Fibroblast of skin of left quadriceps (primary cell): Measurements from ENCODE around the gene PCSK2.

Experiments
- DNase-seq, 2 experiments: peaks; one replicate each; pipeline ENCODE4 v3.0.0-alpha.2; 2013; ENCODE audit warnings: low read depth in 2 of 2

PCSK2 gene

GRCh38 chr20:17479063-17479657 is 252.3 kb downstream of the PCSK2 start:
- no peak for DNase-seq

- DNase-seq, result no peak
These were observed 253.9 kb downstream of the PCSK2 start for GRCh38 chr20:17480696-17481095.

GRCh38 chr20:17481661-17482060 is 254.8 kb downstream of the PCSK2 start:
- no peak for DNase-seq

- no peak for DNase-seq
These were observed 255.7 kb downstream of the PCSK2 start for GRCh38 chr20:17482536-17482935.

GRCh38 chr20:17485017-17485416 is 258.2 kb downstream of the PCSK2 start:
- DNase-seq, result no peak

- DNase-seq, result no peak
These were observed 262.2 kb downstream of the PCSK2 start for GRCh38 chr20:17488916-17489600.

- DNase-seq, result no peak
These were observed 263.7 kb downstream of the PCSK2 start for GRCh38 chr20:17490501-17490900.

GRCh38 chr20:17491041-17491440 is 264.2 kb downstream of the PCSK2 start:
- DNase-seq, result no peak

GRCh38 chr20:17491488-17491887 is 264.6 kb downstream of the PCSK2 start:
- no peak for DNase-seq

GRCh38 chr20:17493173-17493572 is 266.3 kb downstream of the PCSK2 start:
- no peak for DNase-seq

GRCh38 chr20:17494201-17494600 is 267.4 kb downstream of the PCSK2 start:
- DNase-seq, result no peak

GRCh38 chr20:17495826-17496225 is 269.0 kb downstream of the PCSK2 start:
- DNase-seq, result no peak

GRCh38 chr20:17497821-17498580 is 271.2 kb downstream of the PCSK2 start:
- no peak for DNase-seq

GRCh38 chr20:17498641-17499040 is 271.8 kb downstream of the PCSK2 start:
- no peak for DNase-seq

GRCh38 chr20:17499041-17499440 is 272.2 kb downstream of the PCSK2 start:
- DNase-seq, result no peak

- DNase-seq, result no peak
These were observed 273.4 kb downstream of the PCSK2 start for GRCh38 chr20:17500271-17500670.

- no peak for DNase-seq
These were observed 274.0 kb downstream of the PCSK2 start for GRCh38 chr20:17500826-17501225.

- DNase-seq, result no peak
These were observed 274.9 kb downstream of the PCSK2 start for GRCh38 chr20:17501701-17502100.

GRCh38 chr20:17502105-17502504 is 275.3 kb downstream of the PCSK2 start:
- DNase-seq, result no peak

GRCh38 chr20:17503301-17504065 is 276.6 kb downstream of the PCSK2 start:
- DNase-seq, result no peak

- no peak for DNase-seq
These were observed 277.4 kb downstream of the PCSK2 start for GRCh38 chr20:17504066-17504897.
